ENCODE measurements around the gene TMEM18. TPM values are rescaled to one million over a fixed set of nuclear protein-coding genes. Genes with fewer than 3 reads are reported as not detected.

Gene TMEM18
- total and polyA plus RNA-seq, 2 of the 13 experiments (the other 11 are each of a cell fraction or from before 2014, with no cell fraction given) = 45.9 to 49.4 TPM

- TF ChIP-seq ZFP36 (IDR thresholded peaks at IDR 0.05; ENCODE audit: borderline replicate concordance, low read depth, low read length, partially characterized antibody) (no peak), DNMT1 (CRISPR knock-in tag; IDR thresholded peaks at IDR 0.05) (0 out of 2 replicates have a peak, but pooled peaks have one; percentile 31), BCL3 (CRISPR knock-in tag; IDR thresholded peaks at IDR 0.05) (no peak), CERS6 (CRISPR knock-in tag; IDR thresholded peaks at IDR 0.05) (no peak), FOXP4 (CRISPR knock-in tag; IDR thresholded peaks at IDR 0.05) (no peak), PAF1 (CRISPR knock-in tag; IDR thresholded peaks at IDR 0.05) (no peak), PITX1 (CRISPR knock-in tag; IDR thresholded peaks at IDR 0.05) (no peak), TBL1XR1 (IDR thresholded peaks at IDR 0.05; ENCODE audit: borderline replicate concordance, low read length, partially characterized antibody) (no peak), ZNF782 (CRISPR knock-in tag; IDR thresholded peaks at IDR 0.05; ENCODE audit: borderline replicate concordance) (no peak), MTA1 (CRISPR knock-in tag; IDR thresholded peaks at IDR 0.05; ENCODE audit: borderline replicate concordance) (peak; percentile 72; the same call in 1 of the 2 replicates), YY1 (IDR thresholded peaks at IDR 0.05; ENCODE audit: insufficient read depth, insufficient replicate concordance, low read depth, low read length) (no peak), ZBTB42 (CRISPR knock-in tag; IDR thresholded peaks at IDR 0.05) (no peak), ZBTB40 (IDR thresholded peaks at IDR 0.05) (no peak), ZBTB40 (CRISPR knock-in tag; IDR thresholded peaks at IDR 0.05) (no peak)
Measured at GRCh38 chr2:675982-676646, 1.1 kb downstream of the TMEM18 start (continued).

All from HepG2 (cell line).